ENCODE data around the gene PRKCQ.
"Not testable (repeated sequence)": the region's sequence is repeated elsewhere in the genome, so short reads cannot be mapped to it uniquely, and the experiment has no call there.

Gene PRKCQ

DNA sequence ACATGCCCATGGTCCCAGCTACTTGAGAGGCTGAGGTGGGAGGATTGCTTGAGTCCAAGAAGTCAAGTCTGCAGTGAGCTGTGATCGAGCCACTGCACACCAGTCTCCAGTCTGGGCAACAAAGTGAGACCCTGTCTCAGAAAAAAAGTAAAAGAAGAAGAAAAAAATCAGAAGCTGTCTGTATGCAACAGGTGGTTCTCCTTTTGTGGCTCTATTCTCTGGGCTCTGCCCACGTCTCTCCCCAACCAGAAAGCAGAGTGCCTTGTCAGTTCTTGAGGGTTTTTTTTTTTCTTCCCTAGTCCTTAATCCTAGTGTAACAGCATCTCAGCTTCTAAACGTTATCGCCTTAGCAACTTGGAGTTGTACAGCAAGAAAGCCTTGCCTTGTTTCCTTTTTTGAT is 89.5 kb downstream of the PRKCQ start:
- no peak for DNase-seq

DNA sequence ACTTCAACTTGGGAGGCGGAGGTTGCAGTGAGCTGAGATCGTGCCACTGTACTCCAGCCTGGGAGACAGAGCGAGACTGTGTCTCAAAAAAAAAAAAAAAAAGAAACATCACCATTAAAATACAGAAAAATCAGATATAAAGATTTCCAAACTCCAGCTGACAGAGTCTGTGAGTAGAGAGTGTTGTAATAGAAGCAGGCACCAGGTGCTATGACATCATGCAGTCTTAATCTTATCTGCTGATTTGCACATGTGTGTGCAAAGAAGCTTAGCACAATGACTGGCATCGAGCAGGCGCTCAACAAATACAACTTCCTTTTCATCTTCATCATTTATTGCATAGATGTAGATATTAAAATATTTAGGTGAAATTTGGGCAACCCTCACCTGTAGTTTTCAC is 92.2 kb downstream of the PRKCQ start:
- no peak for DNase-seq

DNA sequence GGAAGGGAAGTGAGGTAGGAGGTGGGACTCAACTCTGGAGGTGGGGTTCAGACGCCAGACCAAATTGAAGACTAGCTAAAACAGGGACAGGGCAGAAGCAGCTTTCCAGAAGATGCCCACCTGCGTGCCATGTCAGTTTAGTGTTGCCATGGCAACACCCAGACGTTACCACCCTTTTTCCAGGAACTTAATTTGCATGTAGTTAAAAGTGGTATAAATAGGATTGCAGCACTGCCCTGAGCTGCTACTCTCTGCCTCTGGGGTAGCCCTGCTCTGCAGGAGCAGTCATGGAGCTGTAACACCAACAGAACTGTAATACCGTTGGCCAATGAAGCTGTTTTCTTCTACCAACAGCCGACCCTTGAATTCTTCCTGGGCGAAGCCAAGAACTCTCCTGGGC is 93.8 kb downstream of the PRKCQ start:
- no peak for DNase-seq

DNA sequence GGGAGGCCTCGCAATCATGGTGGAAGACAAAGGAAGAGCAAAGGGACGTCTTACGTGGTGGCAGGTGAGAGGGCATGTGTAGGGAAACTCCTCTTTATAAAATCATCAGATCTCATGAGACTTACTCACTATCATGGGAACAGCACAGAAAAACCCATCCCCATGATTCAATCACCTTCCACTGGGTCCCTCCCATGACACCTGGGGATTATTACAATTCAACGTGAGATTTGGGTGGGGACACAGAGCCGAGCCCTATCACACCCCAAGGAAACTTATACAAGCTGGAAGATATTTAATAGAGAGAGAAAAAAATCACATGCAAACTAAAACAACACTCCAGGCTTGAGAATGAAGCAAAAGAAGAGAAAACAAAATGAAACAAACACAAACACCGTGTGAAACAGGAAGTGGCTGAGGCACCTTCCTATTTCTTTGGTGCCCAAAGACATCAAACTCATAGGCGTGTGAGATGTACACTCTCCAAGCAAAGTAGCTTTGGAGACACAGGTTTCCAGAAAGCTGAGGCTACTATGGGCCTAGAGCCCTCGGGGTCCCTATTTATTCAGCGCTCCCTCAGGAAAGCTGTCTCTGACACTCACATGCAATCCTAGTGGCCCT is 97.2 kb downstream of the PRKCQ start:
- peak in 1 of 2 donors; percentile 37 for DNase-seq

DNA sequence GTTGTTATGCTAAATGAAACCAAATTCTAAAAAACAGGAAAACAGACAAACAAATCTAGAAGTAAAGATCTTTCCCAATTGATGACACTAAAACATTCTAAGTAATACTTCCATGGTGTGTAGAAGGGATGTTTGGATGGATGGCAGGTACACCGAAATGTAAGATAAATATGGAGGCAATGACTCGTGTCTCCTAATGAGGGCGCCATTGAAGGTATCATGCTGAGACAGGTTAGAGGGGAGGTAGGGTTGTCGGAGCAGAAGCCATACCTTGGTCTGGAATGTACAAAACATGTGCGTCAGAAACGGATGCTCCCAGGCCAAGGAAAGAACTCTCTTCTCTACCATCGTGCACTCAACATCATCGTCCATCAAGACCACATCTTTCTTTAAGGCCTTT is 101.4 kb downstream of the PRKCQ start:
- DNase-seq, result peak in 1 of 2 donors; percentile 25

DNA sequence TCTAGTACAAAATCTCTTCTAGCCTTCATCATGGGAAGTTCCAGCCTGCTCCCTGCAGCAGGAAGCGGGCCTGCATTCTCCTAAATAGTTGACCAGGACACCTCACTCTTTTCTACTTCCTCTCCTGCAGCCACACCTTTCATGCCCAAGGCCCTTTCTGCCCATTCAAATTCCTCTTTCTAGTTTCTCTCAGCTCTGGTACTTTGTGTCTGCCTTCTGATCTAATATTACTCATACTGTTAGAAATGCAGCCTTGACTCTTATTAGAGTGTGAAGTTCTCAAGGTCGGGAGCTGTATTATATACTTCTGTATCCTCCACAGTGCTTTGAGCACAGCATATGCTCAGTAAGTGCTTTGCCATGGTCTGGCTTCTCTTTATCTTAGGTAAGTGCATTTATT is 103.1 kb downstream of the PRKCQ start:
- DNase-seq, result no peak

DNA sequence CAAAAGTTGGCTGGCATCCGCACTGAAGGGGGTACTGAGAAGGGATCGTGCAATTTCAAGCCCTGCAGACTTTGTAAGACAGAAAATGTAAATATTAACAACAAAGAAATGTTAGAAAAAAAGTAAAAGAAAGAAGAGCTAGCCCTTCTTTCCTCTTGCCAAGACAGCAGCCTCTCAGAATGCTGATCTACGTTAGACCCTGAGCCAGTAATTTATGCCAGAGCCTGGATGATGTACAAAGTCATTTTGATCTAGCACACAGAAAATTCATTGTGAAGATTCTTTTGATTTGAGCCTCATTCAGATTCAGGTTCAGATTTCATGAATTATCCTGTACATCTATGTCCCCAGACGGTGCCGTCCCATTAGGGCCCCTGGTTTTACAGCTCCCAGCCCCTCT is 105.2 kb downstream of the PRKCQ start:
- no peak for DNase-seq

DNA sequence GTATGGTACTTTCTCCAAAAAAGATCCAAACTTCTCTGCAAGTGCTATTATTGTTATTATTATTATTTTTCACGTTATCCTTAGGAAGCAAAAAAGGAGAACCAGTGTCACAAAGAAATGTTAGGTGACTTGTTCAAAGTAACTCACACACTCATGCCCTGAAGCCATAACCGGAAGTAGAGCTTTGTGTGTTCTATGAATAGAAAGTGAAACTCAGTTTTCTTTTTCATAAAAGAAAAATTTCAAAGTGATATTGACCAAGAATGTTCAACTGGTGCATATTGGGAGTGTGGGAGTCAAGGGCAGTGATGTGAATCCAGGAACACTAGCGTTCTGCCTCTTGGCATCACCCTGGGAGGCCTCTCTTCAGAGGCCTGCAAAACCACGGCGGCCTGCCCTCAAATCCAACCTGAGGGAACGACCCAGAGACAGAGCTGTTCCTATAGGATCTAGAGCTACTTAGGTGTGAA is 106.1 kb downstream of the PRKCQ start:
- DNase-seq, result peak; percentile 35 to 81

DNA sequence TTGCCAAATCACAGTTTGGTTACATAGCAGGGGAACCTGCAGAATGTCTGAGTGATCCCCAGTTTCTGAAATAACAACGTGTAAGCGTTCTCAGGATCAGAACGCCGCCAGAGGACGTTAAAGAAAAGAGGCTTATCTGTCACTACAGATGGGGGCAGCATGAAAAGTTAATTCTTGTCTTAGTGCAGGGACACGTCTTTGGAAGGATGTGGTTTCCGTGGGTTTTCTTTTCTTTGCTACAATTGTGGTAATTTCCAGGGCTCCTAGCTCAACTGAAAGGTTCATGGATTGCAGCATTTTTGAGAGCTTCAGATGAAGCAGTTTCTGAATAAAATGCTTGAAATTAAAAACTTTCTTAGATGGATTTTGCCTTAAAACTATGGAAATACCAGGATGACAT is 106.6 kb downstream of the PRKCQ start:
- peak; percentile 61 to 87 for DNase-seq

DNA sequence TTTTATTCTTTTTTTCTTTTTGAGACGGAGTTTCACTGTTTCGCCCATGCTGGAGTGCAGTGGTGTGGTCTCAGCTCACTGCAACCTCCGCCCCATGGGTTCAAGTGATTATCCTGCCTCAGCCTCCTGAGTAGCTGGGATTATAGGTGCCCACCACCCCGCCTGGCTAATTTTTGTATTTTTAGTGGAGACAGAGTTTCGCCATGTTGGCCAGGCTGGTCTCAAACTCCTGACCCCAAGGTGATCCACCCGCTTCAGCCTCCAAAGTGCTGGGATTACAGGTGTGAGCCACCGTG is 107.4 kb downstream of the PRKCQ start:
- DNase-seq, result not testable (repeated sequence)

DNA sequence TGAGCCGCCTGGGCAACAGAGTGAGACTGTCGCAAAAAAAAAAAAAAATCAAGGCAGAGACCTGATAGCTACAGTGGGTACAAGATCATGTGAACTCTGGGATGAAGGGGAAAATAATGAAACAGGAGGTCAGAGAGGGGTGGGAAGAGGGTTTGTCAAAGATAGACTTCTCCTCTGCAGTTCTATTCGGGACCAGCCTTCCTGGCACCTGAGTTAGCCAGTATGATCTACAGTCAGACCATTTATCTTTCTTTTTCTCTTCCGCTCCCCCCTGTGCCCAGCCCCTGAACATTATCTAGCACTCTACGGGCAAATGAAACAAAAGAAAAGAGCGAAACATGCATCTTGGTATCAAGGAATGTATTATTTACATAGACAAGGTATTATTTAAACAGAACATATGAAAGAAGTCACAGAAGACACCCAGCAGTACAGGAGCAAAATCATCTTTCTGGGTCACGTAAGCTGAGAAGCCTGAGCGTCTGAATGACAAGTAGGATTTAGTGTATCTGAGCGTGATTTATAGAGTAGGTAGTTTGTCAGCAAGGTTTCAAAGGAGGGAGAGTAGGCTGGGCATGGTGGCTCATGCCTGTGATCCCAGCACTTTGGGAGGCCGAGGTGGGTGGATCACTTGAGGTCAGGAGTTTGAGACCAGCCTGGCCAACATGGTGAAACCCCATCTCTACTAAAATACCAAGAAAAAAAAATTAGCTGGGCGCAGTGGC is 109.0 kb downstream of the PRKCQ start:
- no peak for DNase-seq

DNA sequence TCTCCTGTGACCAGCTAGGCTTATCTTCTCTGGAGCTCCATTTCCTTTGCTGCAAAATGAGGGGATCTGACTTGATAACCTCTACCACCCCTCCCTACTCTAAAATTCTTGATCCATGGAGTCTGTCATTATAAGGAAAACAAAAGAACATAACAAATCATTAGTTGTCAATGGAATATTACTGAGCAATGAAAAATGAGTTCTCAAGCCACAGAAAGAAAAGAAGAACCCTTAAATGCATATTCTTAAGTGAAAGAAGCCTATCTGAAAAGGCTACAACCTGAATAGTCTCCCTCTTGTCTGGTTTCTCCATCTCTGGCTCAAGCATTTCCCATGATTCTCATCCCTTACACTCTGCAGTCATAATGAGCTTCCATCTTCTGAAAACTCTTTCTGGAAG is 110.4 kb downstream of the PRKCQ start:
- DNase-seq, result no peak

DNA sequence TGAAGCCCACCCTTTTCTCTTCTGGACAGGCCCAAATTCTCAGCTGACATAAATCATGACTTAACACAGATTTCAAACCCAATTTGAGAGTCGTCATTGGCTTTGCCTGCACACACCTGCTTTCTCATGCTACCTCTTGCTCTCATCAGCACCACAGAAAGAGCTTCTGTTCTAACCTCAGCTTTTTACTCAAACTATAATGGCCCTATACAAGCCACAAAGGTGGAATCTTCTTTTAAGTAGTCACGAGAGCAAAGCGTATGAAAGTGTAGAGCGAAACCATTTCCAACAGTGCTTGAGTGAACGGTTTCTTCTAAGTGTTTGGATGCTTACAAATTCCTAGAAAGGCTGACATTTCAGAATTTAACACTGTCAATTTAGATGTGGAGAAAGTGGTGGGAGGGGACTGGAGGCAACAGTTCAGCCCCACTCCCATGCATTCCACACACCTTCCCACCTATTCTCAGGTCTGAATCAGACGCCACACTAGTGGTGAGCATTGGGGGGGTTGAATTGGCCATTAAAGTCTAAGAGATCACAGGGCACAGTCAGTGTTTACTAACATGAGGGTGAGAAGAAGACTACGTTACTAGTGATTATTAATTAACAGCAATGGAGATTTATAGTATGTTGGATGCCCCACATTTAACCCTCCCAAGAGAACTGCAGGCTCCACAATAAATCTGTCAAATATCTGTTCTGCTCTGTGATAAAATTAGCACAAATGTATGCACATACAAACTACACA is 114.0 kb downstream of the PRKCQ start:
- DNase-seq, result no peak

DNA sequence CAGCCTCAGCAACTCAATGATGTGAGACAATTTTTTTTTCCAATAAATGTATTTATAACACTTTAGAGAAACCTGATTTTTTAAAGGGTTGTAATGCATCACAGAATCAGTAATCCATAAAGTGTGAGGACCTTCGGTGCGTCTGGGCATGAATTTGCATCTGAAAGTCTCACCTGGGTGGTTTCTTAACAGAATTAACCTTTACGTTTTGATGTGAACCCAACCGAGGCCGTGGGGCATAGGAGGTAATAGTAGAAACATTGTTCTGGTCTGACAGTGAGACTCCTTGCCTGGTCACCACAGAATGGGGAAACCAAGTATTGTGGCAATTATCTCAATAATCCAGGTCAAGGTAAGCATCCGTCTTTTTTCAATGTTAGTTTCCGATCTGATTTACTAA is 114.6 kb downstream of the PRKCQ start:
- no peak for DNase-seq

DNA sequence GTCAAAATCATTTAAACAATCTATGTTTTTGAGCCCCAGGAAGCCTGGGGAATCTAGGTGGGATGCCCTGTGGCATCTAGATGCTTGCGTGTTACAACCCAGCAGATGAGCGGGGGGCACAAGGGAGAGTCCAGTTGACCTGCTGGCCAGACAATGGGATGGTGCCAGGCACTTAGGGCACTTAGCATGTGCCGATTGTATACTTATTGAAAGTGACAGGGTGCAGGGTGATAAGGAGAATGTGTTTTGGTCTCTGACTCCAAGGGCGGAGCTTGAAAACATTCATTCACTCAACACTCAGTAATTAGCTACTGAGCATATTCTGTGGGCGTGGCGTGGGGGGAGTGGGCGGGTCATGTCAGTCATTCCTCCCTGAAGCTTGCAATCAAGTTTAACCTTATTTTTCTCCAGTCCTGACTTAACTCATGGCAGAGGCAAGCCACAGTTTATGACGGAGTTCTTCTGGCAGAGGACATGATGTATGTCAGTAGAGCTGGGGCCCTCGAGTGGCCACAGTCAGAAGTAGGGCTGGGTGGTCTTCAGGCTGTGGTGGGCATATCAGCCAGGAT is 115.1 kb downstream of the PRKCQ start:
- no peak for DNase-seq

DNA sequence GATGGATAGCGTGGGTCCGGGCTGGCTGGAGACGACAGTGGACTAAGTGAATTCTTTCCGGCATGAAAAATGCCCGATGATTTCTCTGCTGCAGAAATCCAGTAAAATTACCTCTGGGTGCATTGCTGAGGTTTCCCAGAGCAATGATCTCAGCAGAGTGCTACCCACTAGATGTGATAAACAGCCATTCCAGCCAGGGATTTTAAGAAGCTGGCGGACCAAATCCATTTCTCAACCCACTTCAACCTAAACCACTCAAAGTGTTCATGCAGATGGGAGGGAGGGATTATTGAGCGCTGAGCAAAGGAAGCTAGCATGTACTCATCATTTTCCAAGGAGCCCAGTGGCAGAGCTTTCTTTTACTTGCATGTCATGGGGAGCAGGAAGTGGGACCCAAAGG is 116.7 kb downstream of the PRKCQ start:
- no peak for DNase-seq

DNA sequence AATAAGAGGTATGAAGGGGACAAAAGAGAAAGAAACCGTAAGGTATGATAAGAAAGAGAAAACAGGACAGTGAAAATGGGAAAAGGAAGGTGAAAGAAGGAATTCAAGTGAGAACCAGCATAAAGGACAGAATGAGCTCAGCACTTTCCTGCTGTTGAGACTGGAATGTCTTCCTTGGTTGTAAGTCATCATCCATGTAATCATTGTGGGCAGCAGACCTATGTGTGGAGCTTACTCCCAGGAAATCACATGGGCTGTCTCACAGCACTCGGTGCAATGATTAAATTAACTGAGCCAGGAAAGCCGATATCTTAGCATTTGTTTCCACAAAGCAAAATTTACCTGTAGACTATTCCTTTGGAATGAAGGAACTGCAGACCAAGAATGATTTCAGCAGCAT is 118.1 kb downstream of the PRKCQ start:
- no peak for DNase-seq

DNA sequence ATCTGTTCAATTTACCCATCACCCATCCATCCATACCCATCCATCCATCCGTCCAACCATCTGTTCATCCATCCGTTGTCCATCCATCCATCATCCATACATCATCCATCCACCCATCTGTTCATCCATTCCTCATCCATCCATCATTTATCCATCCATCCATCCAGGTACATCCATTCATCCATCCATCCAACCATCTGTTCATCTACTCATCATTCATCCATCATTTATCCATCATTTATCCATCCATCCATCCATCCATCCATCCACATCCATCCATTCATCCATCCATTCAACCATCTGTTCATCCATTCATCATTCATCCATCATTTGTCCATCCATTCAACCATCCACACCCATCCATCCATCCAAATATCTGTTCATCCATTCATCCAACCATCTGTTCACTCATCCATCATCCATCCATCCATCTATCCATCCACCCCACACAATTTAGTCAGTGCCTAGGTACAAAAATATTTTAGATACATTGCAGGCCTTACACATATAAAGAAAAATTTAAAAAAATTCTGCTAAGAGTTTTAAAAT is 119.1 kb downstream of the PRKCQ start:
- no peak for DNase-seq

DNA sequence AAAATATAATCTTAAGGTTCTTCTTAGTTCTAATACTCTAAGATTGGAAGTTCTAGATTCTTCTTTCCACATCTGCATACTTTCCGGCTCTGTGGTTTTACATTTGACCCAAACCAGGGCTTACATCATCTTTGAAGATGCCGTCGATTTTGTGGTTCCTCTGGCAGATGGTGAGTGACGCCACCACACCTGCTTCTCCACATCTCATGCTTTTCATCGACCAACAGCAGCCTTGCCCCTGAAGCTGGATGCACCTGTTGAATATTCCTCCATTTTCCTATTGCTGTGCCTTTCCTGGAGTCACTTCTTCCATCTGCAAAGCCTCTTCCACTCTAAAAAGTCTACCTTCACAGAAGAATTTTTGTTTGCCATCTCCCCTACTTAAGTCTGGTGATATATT is 121.3 kb downstream of the PRKCQ start:
- no peak for DNase-seq

DNA sequence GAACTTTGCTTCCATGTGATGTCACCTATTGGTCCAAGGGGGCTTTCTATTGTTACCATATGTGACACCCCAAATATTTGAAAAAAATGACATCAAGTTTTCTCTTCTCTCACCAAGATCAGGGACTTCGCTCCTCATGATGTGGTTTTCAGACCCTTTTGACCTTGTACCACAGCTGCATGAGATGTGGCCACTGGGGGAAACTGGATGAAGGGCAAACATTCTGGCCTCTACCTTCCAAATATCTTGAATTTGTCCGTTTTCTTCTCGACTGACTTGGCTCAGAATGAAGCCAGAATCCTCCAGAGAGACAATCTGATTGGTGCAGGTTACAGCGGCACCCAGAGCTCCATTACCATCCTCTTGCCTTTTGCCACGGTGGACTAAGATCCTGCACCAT is 122.7 kb downstream of the PRKCQ start:
- no peak for DNase-seq

DNA sequence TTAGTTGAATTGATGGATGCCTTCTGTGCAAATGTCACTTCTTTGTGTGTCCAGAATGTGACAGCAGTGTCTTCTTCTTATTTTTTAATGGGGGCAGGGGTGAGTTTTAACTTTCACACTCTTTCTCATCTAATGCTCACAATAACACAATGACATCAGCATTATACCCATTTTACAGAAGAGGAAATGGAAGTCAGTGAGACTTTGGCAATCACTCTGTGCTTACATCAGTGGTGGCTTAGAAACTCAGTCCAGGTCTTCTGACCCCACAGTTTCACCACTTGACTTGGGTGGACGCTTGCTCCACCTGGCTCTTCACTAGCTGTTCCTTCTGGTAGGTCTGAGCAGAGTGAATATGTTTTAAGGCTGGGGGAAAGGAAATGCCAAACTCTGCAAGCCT is 124.0 kb downstream of the PRKCQ start:
- no peak for DNase-seq

DNA sequence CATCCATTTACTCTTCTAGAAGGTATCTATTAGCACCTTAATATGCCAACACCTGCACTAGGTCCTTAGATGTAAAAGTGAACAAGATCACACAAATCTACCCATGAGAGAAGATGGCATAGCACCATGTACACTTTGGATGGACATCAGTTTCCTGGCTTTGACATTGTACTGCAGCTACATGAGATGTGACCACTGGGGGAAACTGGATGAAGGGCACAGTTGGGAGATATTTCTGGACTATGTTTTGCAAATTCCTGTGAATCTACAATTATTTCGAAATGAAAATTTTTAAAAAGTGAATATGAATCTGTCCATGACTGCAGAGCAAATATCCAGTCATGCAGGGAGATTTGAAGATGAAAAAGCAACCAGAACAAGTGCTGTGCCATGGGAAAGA is 124.5 kb downstream of the PRKCQ start:
- no peak for DNase-seq

DNA sequence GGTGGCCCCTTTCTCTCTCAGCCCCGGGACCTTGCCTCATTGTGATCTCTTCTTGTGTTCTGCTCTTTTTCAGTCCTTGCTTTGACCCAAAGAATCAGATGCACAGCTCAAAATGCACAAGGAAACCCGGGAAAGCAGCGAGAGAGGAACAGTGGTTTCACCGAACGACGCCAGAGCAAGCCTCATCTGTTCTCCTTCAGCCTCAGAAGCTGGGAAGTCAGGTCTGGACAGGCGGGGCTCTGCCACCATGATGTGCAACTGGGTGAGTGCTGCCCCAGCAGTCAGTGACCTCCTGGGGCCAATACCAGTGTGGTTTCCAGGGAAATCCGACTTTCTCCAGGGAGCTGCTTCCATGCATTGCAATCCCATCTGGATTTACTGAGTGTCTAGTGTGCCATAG is 133.4 kb downstream of the PRKCQ start:
- DNase-seq, result no peak
